ENCODE results near the gene TMCC3. TPM values are rescaled to one million over a fixed set of nuclear protein-coding genes. Genes with fewer than 3 reads are reported as not detected.
"Not testable (repeated sequence)": the region's sequence is repeated elsewhere in the genome, so short reads cannot be mapped to it uniquely, and the experiment has no call there.

Gene TMCC3
- total and polyA plus RNA-seq, 9 of the 15 experiments (the other 6 are each of a cell fraction or from before 2014, with no cell fraction given), result not detected

GRCh38 chr12:94548833-94549232 lies 101.5 kb downstream of the TMCC3 start:
- H4K20me1 ChIP-seq (replicated peaks; ENCODE audit: control insufficient read depth, insufficient read depth, low read length); CTCF ChIA-PET (ENCODE audit: low intra/inter-chr PET ratio); POLR2A ChIA-PET; H3K4me1 ChIP-seq (replicated peaks in 1 of 2; ENCODE audit: control insufficient read depth in 2 of 2, insufficient read depth in 2 of 2, low read length in 2 of 2); H3K9ac ChIP-seq (ENCODE audit: insufficient read depth in 1 of 2, low read depth in 2 of 2, low read length in 2 of 2); H3K9me1 ChIP-seq (ENCODE audit: control insufficient read depth, insufficient read depth, low read length); H3K27ac ChIP-seq (ENCODE audit: extremely low read depth, low read depth, low read length); ATAC-seq; H3K4me3 ChIP-seq; H3K36me3 ChIP-seq (ENCODE audit: control insufficient read depth, insufficient read depth, low read length); H2AFZ ChIP-seq (ENCODE audit: low read depth, low read length); H3K4me2 ChIP-seq (ENCODE audit: insufficient read depth, low read length); H3K9me3 ChIP-seq (replicated peaks; ENCODE audit: control insufficient read depth, insufficient read depth, low read depth, low read length); BruUV-seq (replicated peaks); DNase-seq (ENCODE audit: extremely low read depth in 1 of 4, low spot score in 3 of 4); H3K79me2 ChIP-seq (ENCODE audit: control insufficient read depth, insufficient read depth, low read length): not testable (repeated sequence)
- 0% methylated on average over 5 of the region's 5 CpGs for WGBS (ENCODE audit: insufficient coverage, low coverage, missing lambda C conversion rate)
- in situ Hi-C loops (cut with MboI), result loop anchor here (25.0 kb wide), 1 partner anchor 1012 kb away; no protein-coding TSS in a partner anchor
- peak; percentile 68 for TF ChIP-seq ZNF316 (IDR thresholded peaks at IDR 0.05)
- peak; percentile 35; the same call in 1 of the 2 replicates for TF ChIP-seq C11orf30 (IDR thresholded peaks at IDR 0.05; ENCODE audit: low read depth)
- peak; percentile 52; the same call in 1 of the 2 replicates for TF ChIP-seq MAFG (tag; conservative IDR thresholded peaks at IDR 0.05)
- intact Hi-C loops (cut with micrococcal nuclease), result loop anchor here (10.0 kb wide), 1 partner anchor 1026 kb away; no protein-coding TSS in a partner anchor
- FAIRE-seq, result peak; percentile 63
- peaks cover 0 to 13% of the 10 kb centered on the region in 2 experiments; a peak in 2 of 5 replicates for H3K27me3 ChIP-seq (ENCODE audit: control insufficient read depth in 2 of 2, insufficient read depth in 2 of 2, low read length in 2 of 2)

- intact Hi-C loops (cut with micrococcal nuclease), result loop anchor here (10.0 kb wide), 1 partner anchor 1029 kb away; no protein-coding TSS in a partner anchor
- Histone ChIP-seq H3K9me3 (replicated peaks; ENCODE audit: control insufficient read depth, insufficient read depth, low read depth, low read length) (no peaks in the 10 kb centered on the region), H4K20me1 (replicated peaks; ENCODE audit: control insufficient read depth, insufficient read depth, low read length) (no peaks in the 10 kb centered on the region), H3K27me3 (ENCODE audit: control insufficient read depth in 2 of 2, insufficient read depth in 2 of 2, low read length in 2 of 2) (peaks cover 0 to 13% of the 10 kb centered on the region in 2 experiments; a peak in 2 of 5 replicates), H3K4me2 (ENCODE audit: insufficient read depth, low read length) (no peak overlapping the region), H3K4me1 (replicated peaks in 1 of 2; ENCODE audit: control insufficient read depth in 2 of 2, insufficient read depth in 2 of 2, low read length in 2 of 2) (no peaks in the 10 kb centered on the region), H3K79me2 (ENCODE audit: control insufficient read depth, insufficient read depth, low read length) (no peaks in the 10 kb centered on the region), H3K36me3 (ENCODE audit: control insufficient read depth, insufficient read depth, low read length) (no peaks in the 10 kb centered on the region), H3K9me1 (ENCODE audit: control insufficient read depth, insufficient read depth, low read length) (no peaks in the 10 kb centered on the region), H3K9ac (ENCODE audit: insufficient read depth in 1 of 2, low read depth in 2 of 2, low read length in 2 of 2) (no peak overlapping the region), H3K27ac (ENCODE audit: extremely low read depth, low read depth, low read length) (no peak overlapping the region), H3K4me3 (no peak overlapping the region), H2AFZ (ENCODE audit: low read depth, low read length) (no peak overlapping the region)
- no TSS peak for BruUV-seq (replicated peaks)
- CTCF ChIA-PET (ENCODE audit: low intra/inter-chr PET ratio), result interaction anchor here (0.5 kb wide), 1 partner anchor 11 kb away, joined by 4 read pairs; no protein-coding TSS in a partner anchor
- in situ Hi-C loops (cut with MboI), result loop anchor here (25.0 kb wide), 1 partner anchor 1009 kb away; no protein-coding TSS in a partner anchor
- POLR2A ChIA-PET, result no interaction called here
- DNase-seq (ENCODE audit: extremely low read depth in 1 of 4, low spot score in 3 of 4), result peak; percentile 50 to 60 (median 56)
- ATAC-seq, result peak; percentile 92
- FAIRE-seq, result peak; percentile 19
- 4% methylated on average over 17 of the region's 17 CpGs for WGBS (ENCODE audit: insufficient coverage, low coverage, missing lambda C conversion rate)
- TF ChIP-seq NR4A1 (CRISPR knock-in tag; IDR thresholded peaks at IDR 0.05), result no peak
- no peak for TF ChIP-seq NR4A1 (tag; IDR thresholded peaks at IDR 0.05)
- TF ChIP-seq SMC3 (conservative IDR thresholded peaks at IDR 0.05; ENCODE audit: insufficient read depth, low read depth, low read length), result peak; percentile 31; the same call in 1 of the 2 replicates
- peak in 2 of 3 experiments; percentile 62 to 70 for TF ChIP-seq YY1 (IDR thresholded peaks at IDR 0.05; ENCODE audit: borderline replicate concordance in 1 of 3, control insufficient read depth in 1 of 3, extremely low read depth in 1 of 3, insufficient read depth in 3 of 3, insufficient read length in 1 of 3, insufficient replicate concordance in 2 of 3, low read depth in 1 of 3, low read length in 2 of 3)
- peak; percentile 58 to 69 (median 67) for TF ChIP-seq CTCF (IDR thresholded peaks at IDR 0.05 in 2 of 3, conservative IDR thresholded peaks at IDR 0.05 in 1 of 3; ENCODE audit: insufficient read depth in 2 of 3, low read depth in 1 of 3, low read length in 3 of 3)
- peak; percentile 35; the same call in 1 of the 2 replicates for TF ChIP-seq STAG1 (CRISPR knock-in tag; IDR thresholded peaks at IDR 0.05; ENCODE audit: borderline replicate concordance)
Observed at GRCh38 chr12:94545935-94546771, 104.2 kb downstream of the TMCC3 start.

Data from K562 (cell line).